Measurements from ENCODE around the gene LGI2.

Gene LGI2

DNA sequence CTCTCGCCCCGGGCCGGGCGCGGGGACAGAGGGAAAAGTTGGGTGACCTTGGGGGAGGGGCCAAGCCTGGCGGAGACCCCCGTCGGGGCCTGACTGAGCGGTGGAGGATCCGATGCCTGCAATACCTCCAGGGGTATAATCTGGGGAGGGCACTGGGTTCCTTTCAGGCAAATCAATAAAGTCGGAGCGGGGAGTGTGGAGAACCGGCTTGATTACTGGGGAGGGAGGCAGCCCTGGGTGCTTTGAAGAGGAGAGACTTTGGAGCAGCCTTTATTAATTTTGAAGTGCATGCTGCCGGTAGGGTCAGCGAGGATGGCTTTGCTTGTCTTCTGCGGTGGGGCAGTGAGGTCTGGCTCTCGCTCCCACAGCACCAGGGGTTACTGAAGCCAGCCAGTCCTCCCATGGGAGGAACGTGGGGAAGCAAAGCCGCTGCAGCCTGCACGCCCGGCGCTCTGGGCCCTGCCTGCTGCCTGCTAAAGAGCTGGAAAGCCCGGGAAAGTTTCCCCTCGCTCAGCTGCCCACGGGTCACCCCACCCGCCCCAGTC is 403 bp upstream of the LGI2 start:
- H3F3A ChIP-seq (ENCODE audit: insufficient read depth), result no peaks in the 10 kb centered on the region
- no peaks in the 10 kb centered on the region for H3K27me3 ChIP-seq (ENCODE audit: low read length)
- H3K79me2 ChIP-seq (ENCODE audit: insufficient read depth, low read length), result no peaks in the 10 kb centered on the region
- no peak overlapping the region for H3K27ac ChIP-seq (ENCODE audit: low read depth, low read length)
- no peaks in the 10 kb centered on the region for H3K9me2 ChIP-seq (replicated peaks; ENCODE audit: insufficient read depth, low read length)
- H3K4me3 ChIP-seq (ENCODE audit: insufficient read depth, low read length, poor library complexity, severe bottlenecking), result no peak overlapping the region
- H3K9ac ChIP-seq (ENCODE audit: low read length), result no peak overlapping the region
- no peaks in the 10 kb centered on the region for H4K20me1 ChIP-seq (ENCODE audit: low read depth, low read length)
- TF ChIP-seq CTCF (IDR thresholded peaks at IDR 0.05; ENCODE audit: insufficient read depth, low read length, poor library complexity, severe bottlenecking) (no peak), EZH2phosphoT487 (conservative IDR thresholded peaks at IDR 0.05; ENCODE audit: low read length) (no peak)
- H3K4me2 ChIP-seq (ENCODE audit: low read depth, low read length, poor library complexity, severe bottlenecking), result no peak overlapping the region
- H2AFZ ChIP-seq (ENCODE audit: low read depth, low read length, severe bottlenecking), result no peak overlapping the region
- H3K9me3 ChIP-seq (ENCODE audit: insufficient read depth, low read length), result no peaks in the 10 kb centered on the region
- H3K36me3 ChIP-seq (ENCODE audit: low read length), result no peaks in the 10 kb centered on the region

DNA sequence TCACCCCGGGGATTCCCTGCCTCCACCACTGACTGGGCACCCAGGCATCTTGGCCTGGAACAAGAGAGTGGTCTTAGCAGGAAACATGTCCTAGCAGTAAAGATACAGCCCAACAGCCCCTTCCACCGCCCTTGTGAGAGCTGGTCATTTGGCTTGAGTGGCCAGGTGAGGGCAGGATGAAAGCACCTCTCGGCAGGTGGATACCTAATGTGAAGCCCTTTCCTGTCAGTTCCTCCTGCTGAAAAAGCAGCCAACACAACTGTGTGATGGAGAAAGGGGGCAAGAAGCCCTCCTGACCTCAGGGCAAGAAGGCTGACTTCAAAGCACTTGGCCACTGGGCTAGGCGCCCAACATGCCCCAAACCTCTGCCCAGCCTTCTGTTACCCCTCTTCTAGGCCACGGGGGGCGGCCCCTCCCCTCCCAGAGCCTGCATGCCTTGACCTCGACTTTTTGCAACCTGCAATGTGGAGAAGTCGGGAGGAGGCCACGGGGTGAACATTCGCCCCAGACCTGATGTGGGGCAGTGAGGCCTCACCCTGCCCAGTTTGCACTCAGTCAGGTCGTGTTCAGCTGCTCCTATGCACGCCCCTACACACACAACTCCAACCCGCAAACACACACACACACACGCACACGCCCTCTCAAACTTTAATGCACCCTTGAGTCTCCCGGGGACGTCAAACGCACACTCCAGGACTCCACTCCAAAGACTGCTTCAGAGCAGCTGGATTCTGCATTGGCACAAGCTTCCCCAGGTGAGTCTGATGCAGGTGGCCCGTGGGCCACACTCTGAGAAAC is 1.1 kb downstream of the LGI2 start:
- Histone ChIP-seq H3K27me3 (ENCODE audit: low read length) (no peaks in the 10 kb centered on the region), H3K4me2 (ENCODE audit: low read depth, low read length, poor library complexity, severe bottlenecking) (no peak overlapping the region), H2AFZ (ENCODE audit: low read depth, low read length, severe bottlenecking) (no peak overlapping the region), H4K20me1 (ENCODE audit: low read depth, low read length) (no peaks in the 10 kb centered on the region), H3F3A (ENCODE audit: insufficient read depth) (no peaks in the 10 kb centered on the region), H3K9me3 (ENCODE audit: insufficient read depth, low read length) (no peaks in the 10 kb centered on the region), H3K36me3 (ENCODE audit: low read length) (no peaks in the 10 kb centered on the region), H3K9me2 (replicated peaks; ENCODE audit: insufficient read depth, low read length) (no peaks in the 10 kb centered on the region), H3K27ac (ENCODE audit: low read depth, low read length) (no peak overlapping the region), H3K4me3 (ENCODE audit: insufficient read depth, low read length, poor library complexity, severe bottlenecking) (no peak overlapping the region), H3K79me2 (ENCODE audit: insufficient read depth, low read length) (no peaks in the 10 kb centered on the region), H3K9ac (ENCODE audit: low read length) (no peak overlapping the region)
- TF ChIP-seq CTCF (IDR thresholded peaks at IDR 0.05; ENCODE audit: insufficient read depth, low read length, poor library complexity, severe bottlenecking), result no peak
- TF ChIP-seq EZH2phosphoT487 (conservative IDR thresholded peaks at IDR 0.05; ENCODE audit: low read length), result no peak

DNA sequence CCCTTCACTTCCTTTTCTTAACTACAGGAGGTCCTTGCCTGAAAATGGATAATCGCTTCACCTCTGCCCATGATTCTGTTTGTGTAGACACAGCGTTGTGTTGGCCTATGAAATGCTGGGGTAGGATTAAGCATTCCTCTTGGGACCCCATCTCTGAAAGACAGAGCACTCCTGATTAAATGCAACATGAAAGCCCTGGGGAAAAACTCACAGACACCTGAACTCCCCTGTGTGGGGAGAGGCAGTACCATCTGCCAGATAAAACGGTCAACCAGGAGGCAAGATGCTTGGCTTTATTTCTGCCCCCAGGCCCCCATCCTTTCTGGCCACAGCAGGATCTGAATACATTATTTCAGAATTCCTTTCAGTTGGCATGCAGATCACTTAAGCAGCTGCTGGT is 1.9 kb downstream of the LGI2 start:
- Histone ChIP-seq H3F3A (ENCODE audit: insufficient read depth) (no peaks in the 10 kb centered on the region), H3K27ac (ENCODE audit: low read depth, low read length) (no peak overlapping the region), H4K20me1 (ENCODE audit: low read depth, low read length) (no peaks in the 10 kb centered on the region), H3K9me3 (ENCODE audit: insufficient read depth, low read length) (no peaks in the 10 kb centered on the region), H3K9ac (ENCODE audit: low read length) (no peak overlapping the region), H3K79me2 (ENCODE audit: insufficient read depth, low read length) (no peaks in the 10 kb centered on the region), H3K36me3 (ENCODE audit: low read length) (no peaks in the 10 kb centered on the region), H3K27me3 (ENCODE audit: low read length) (no peaks in the 10 kb centered on the region), H3K9me2 (replicated peaks; ENCODE audit: insufficient read depth, low read length) (no peaks in the 10 kb centered on the region), H2AFZ (ENCODE audit: low read depth, low read length, severe bottlenecking) (no peak overlapping the region), H3K4me2 (ENCODE audit: low read depth, low read length, poor library complexity, severe bottlenecking) (no peak overlapping the region), H3K4me3 (ENCODE audit: insufficient read depth, low read length, poor library complexity, severe bottlenecking) (no peak overlapping the region)
- no peak for TF ChIP-seq EZH2phosphoT487 (conservative IDR thresholded peaks at IDR 0.05; ENCODE audit: low read length)
- no peak for TF ChIP-seq CTCF (IDR thresholded peaks at IDR 0.05; ENCODE audit: insufficient read depth, low read length, poor library complexity, severe bottlenecking)

Data from SU-DHL-6 (cell line).